Measurements from ENCODE around the gene SSC5D.

- no peak for TF ChIP-seq CTCF (conservative IDR thresholded peaks at IDR 0.05 in 1 of 2, IDR thresholded peaks at IDR 0.05 in 1 of 2; ENCODE audit: low read depth in 1 of 2, low read length in 2 of 2)
- no peak for TF ChIP-seq EZH2 (IDR thresholded peaks at IDR 0.05; ENCODE audit: low read length, missing control alignments)
Measured at GRCh38 chr19:55487924-55488687, at the start of gene SSC5D.

All from fibroblast of lung (primary cell).